ENCODE results near the gene GINS1.

GINS1 gene

DNA sequence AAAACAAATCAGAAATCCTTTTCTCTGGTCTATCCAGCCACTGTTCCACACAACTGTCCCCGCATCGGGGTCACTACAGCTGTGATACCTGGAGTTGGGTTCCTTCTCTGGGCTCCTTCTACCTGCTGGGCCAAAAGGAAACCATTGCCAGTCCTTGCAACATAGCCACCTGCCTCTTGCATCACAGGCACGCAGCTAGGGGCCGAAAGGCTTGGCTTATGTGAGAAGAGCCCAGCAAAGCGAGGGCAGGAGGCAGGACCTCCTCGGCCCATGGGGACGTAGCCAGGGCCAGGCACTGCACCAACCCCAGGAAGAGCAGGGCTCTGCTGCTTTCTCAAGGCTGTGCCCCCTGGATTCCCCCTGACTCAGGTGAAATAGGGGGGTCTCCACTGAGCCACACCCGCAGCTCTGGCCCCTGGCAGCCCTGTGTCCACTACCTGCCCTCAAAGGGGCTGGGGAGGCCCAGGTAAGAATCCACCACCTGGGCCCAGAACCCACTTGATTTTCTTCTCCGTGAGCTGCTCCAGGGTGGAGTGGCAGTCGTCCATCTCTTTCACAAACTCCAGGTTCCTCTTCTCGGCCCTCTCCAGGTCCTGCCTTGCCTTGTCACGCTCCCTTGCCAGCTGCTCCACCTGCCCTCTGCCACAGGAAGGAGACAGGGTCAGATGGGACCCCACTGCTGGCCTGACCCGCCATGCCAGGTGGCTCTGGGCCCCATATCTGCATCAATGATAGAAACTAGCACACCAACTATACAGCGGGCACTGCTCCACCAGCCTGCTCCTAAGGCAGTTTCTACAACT is 88.9 kb downstream of the GINS1 start:
- no peak for DNase-seq

DNA sequence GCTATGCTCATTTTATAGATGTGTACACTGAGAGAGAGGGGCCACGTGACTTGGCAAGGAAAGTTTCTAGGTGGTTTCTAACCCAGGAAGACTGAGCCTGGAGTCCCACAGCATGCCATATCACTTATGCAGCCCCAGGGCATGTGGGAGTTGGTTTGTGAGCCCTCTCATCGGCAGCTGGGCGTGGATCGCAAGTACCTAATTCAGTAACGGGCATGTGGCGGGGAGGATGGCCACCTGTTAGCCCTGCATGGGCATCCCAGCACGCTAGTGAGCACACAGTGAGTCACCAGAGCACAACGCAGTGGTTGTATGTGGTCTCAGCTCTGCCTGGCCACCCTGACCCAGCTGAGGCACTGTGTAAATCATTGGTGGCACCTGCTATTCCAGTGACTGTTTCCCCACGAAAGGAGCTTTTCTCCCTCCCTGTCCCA is 89.5 kb downstream of the GINS1 start:
- DNase-seq: no peak

- no peak for DNase-seq
These were observed 90.3 kb downstream of the GINS1 start for GRCh38 chr20:25497586-25498279.
